Muscle layer of colon (tissue), 2 donors: Measurements from ENCODE around the gene INS.

Experiments used
- H3K27ac ChIP-seq: one replicate; pipeline ENCODE4 v1.7.0; 2013; ENCODE audit warnings: low read depth, mild to moderate bottlenecking, low read length, moderate library complexity
- H3K27me3 ChIP-seq, 2 donors: one replicate each; pipeline ENCODE4 v1.7.0; 2013; ENCODE audit warnings: low read length in 2 of 2, mild to moderate bottlenecking in 2 of 2; ENCODE audit not compliant: insufficient read depth in 2 of 2, control insufficient read depth in 1 of 2
- H3K36me3 ChIP-seq: one replicate; pipeline ENCODE4 v1.7.0; 2013; ENCODE audit warnings: mild to moderate bottlenecking, low read length; ENCODE audit not compliant: insufficient read depth
- H3K4me1 ChIP-seq: one replicate; pipeline ENCODE4 v1.7.0; 2013; ENCODE audit warnings: mild to moderate bottlenecking, low read length; ENCODE audit not compliant: insufficient read depth
- H3K4me3 ChIP-seq, 2 donors: one replicate each; pipeline ENCODE4 v1.7.0; 2013; ENCODE audit warnings: low read length in 2 of 2, low read depth in 1 of 2, mild to moderate bottlenecking in 1 of 2, moderate library complexity in 1 of 2
- H3K9ac ChIP-seq: one replicate; pipeline ENCODE4 v1.7.0; 2013; ENCODE audit warnings: low read length
- H3K9me3 ChIP-seq: one replicate; pipeline ENCODE4 v1.7.0; 2013; ENCODE audit warnings: mild to moderate bottlenecking, low read length
- donor health status: abdominal sarcoma.
- donor health status: Adenocarcinoma of cecum.

Gene INS

GRCh38 chr11:2167141-2168045, 6.4 kb upstream of the INS start:
- Histone ChIP-seq H3K27me3 (peaks cover 0 to 37% of the 10 kb centered on the region in 2 donors), H3K4me3 (no peak overlapping the region), H3K9ac (no peak overlapping the region), H3K36me3 (no peaks in the 10 kb centered on the region), H3K27ac (no peak overlapping the region), H3K4me1 (no peaks in the 10 kb centered on the region), H3K9me3 (no peaks in the 10 kb centered on the region)

GRCh38 chr11:2166091-2166851, 5.3 kb upstream of the INS start:
- no peaks in the 10 kb centered on the region for H3K4me1 ChIP-seq
- no peaks in the 10 kb centered on the region for H3K9me3 ChIP-seq
- H3K4me3 ChIP-seq, result no peak overlapping the region
- H3K9ac ChIP-seq, result no peak overlapping the region
- H3K27me3 ChIP-seq, result peaks cover 0 to 37% of the 10 kb centered on the region in 2 donors
- H3K27ac ChIP-seq, result no peak overlapping the region
- no peaks in the 10 kb centered on the region for H3K36me3 ChIP-seq

- Histone ChIP-seq H3K27ac (no peak overlapping the region), H3K9ac (no peak overlapping the region), H3K9me3 (no peaks in the 10 kb centered on the region), H3K4me1 (no peaks in the 10 kb centered on the region), H3K27me3 (peaks cover 0 to 41% of the 10 kb centered on the region in 2 donors), H3K36me3 (no peaks in the 10 kb centered on the region), H3K4me3 (no peak overlapping the region)
Measured at GRCh38 chr11:2165571-2165970, 4.6 kb upstream of the INS start.

GRCh38 chr11:2164861-2165555, 4.0 kb upstream of the INS start:
- peaks cover 0 to 41% of the 10 kb centered on the region in 2 donors for H3K27me3 ChIP-seq

GRCh38 chr11:2164081-2164480, 3.1 kb upstream of the INS start:
- Histone ChIP-seq H3K9me3 (no peaks in the 10 kb centered on the region), H3K4me3 (no peak overlapping the region), H3K27me3 (peaks cover 0 to 40% of the 10 kb centered on the region in 2 donors), H3K9ac (no peak overlapping the region), H3K4me1 (no peaks in the 10 kb centered on the region), H3K27ac (no peak overlapping the region), H3K36me3 (no peaks in the 10 kb centered on the region)

More at GRCh38 chr11:2164861-2165555, 4.0 kb upstream of the INS start:
- no peak overlapping the region for H3K27ac ChIP-seq
- H3K36me3 ChIP-seq, result no peaks in the 10 kb centered on the region
- H3K4me1 ChIP-seq, result no peaks in the 10 kb centered on the region
- no peak overlapping the region for H3K9ac ChIP-seq
- H3K9me3 ChIP-seq, result no peaks in the 10 kb centered on the region
- no peak overlapping the region for H3K4me3 ChIP-seq

- H3K27ac ChIP-seq, result no peak overlapping the region
- no peak overlapping the region for H3K4me3 ChIP-seq
- H3K9me3 ChIP-seq, result no peaks in the 10 kb centered on the region
- H3K36me3 ChIP-seq, result no peaks in the 10 kb centered on the region
- H3K27me3 ChIP-seq, result peaks cover 0 to 37% of the 10 kb centered on the region in 2 donors
- no peak overlapping the region for H3K9ac ChIP-seq
- H3K4me1 ChIP-seq, result no peaks in the 10 kb centered on the region
Measured at GRCh38 chr11:2163428-2163978, 2.5 kb upstream of the INS start.

GRCh38 chr11:2159536-2160413, 1.2 kb downstream of the INS start:
- Histone ChIP-seq H3K9me3 (no peaks in the 10 kb centered on the region), H3K27ac (no peak overlapping the region), H3K9ac (no peak overlapping the region), H3K27me3 (peaks cover 0 to 24% of the 10 kb centered on the region in 2 donors), H3K4me3 (no peak overlapping the region), H3K4me1 (no peaks in the 10 kb centered on the region), H3K36me3 (no peaks in the 10 kb centered on the region)

- Histone ChIP-seq H3K27me3 (peaks cover 0 to 22% of the 10 kb centered on the region in 2 donors), H3K4me3 (no peak overlapping the region), H3K27ac (no peak overlapping the region), H3K36me3 (no peaks in the 10 kb centered on the region), H3K9ac (no peak overlapping the region), H3K9me3 (no peaks in the 10 kb centered on the region), H3K4me1 (no peaks in the 10 kb centered on the region)
Measured at GRCh38 chr11:2158966-2159365, 2.0 kb downstream of the INS start.

- H3K9ac ChIP-seq, result no peak overlapping the region
- peaks cover 0 to 16% of the 10 kb centered on the region in 2 donors for H3K27me3 ChIP-seq
- H3K4me3 ChIP-seq, result no peak overlapping the region
Measured at GRCh38 chr11:2158296-2158737, 2.7 kb downstream of the INS start.

GRCh38 chr11:2157294-2158040, 3.5 kb downstream of the INS start:
- no peak overlapping the region for H3K27ac ChIP-seq

More at GRCh38 chr11:2158296-2158737, 2.7 kb downstream of the INS start:
- Histone ChIP-seq H3K36me3 (no peaks in the 10 kb centered on the region), H3K27ac (no peak overlapping the region), H3K9me3 (no peaks in the 10 kb centered on the region), H3K4me1 (no peaks in the 10 kb centered on the region)

More at GRCh38 chr11:2157294-2158040, 3.5 kb downstream of the INS start:
- no peak overlapping the region for H3K4me3 ChIP-seq
- no peaks in the 10 kb centered on the region for H3K36me3 ChIP-seq
- H3K9me3 ChIP-seq, result no peaks in the 10 kb centered on the region
- no peaks in the 10 kb centered on the region for H3K4me1 ChIP-seq
- H3K9ac ChIP-seq, result no peak overlapping the region
- H3K27me3 ChIP-seq, result peaks cover 0 to 16% of the 10 kb centered on the region in 2 donors
